Measurements from ENCODE around the gene PITPNM1.

DNA sequence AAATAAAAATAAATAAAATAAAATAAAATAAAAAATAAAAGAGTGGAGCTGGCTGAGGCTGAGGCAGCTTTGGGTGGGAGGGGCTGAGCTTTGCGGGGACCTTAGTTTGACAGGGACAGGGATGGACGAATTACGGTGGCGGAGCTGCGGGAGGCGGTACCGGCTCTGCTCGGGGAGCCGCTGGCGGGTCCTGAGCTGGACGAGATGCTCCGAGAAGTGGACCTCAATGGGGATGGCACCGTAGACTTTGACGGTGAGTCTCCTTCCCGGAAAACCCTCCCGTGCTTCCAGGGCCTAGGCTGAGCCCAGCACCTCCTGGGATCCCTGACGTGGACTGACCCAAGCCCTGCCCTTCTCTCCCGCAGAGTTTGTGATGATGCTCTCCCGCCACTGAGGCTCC, 46.9 kb downstream of the PITPNM1 start:
- TF ChIP-seq, protein P1, sequence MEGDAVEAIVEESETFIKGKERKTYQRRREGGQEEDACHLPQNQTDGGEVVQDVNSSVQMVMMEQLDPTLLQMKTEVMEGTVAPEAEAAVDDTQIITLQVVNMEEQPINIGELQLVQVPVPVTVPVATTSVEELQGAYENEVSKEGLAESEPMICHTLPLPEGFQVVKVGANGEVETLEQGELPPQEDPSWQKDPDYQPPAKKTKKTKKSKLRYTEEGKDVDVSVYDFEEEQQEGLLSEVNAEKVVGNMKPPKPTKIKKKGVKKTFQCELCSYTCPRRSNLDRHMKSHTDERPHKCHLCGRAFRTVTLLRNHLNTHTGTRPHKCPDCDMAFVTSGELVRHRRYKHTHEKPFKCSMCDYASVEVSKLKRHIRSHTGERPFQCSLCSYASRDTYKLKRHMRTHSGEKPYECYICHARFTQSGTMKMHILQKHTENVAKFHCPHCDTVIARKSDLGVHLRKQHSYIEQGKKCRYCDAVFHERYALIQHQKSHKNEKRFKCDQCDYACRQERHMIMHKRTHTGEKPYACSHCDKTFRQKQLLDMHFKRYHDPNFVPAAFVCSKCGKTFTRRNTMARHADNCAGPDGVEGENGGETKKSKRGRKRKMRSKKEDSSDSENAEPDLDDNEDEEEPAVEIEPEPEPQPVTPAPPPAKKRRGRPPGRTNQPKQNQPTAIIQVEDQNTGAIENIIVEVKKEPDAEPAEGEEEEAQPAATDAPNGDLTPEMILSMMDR (IDR thresholded peaks at IDR 0.05; ENCODE audit: insufficient read depth, low read length), result no peak
- TF ChIP-seq POLR2AphosphoS5 (IDR thresholded peaks at IDR 0.05; ENCODE audit: low read depth) (no peak), GABPA (IDR thresholded peaks at IDR 0.05; ENCODE audit: low read depth) (no peak)

All from HL-60 (cell line).